Activated CD4-positive, alpha-beta memory T cell treated with anti-CD3 and anti-CD28 coated beads for 36 hours (primary cell): Measurements from ENCODE around the gene ZNF805. TPM values are rescaled to one million over a fixed set of nuclear protein-coding genes. Genes with fewer than 3 reads are reported as not detected.
A peak's percentile ranks its signal among the peaks of the same experiment; 100 is the strongest.
"Not testable (repeated sequence)": the region's sequence is repeated elsewhere in the genome, so short reads cannot be mapped to it uniquely, and the experiment has no call there.

Experiments used
- CTCF ChIA-PET: fragments of 350-600 bp; sonication (Branson Sonifier 250); formaldehyde crosslinking; loops from one replicate; lab custom pipeline; 2021; ENCODE audit warnings: antibody characterized with exemption, inconsistent platforms; lab: Charles Lee
- POLR2A ChIA-PET: fragments of 350-600 bp; sonication (Branson Sonifier 250); formaldehyde crosslinking; loops from one replicate; lab custom pipeline; 2021; ENCODE audit warnings: antibody characterized with exemption; lab: Charles Lee
- DNase-seq: peaks from one replicate; pipeline ENCODE4 v3.0.0-alpha.2; 2020
- H3K27ac Mint-ChIP-seq: one replicate; pipeline ENCODE4 v1.8.0; 2021; ENCODE audit warnings: mixed read lengths
- H3K27me3 Mint-ChIP-seq: one replicate; pipeline ENCODE4 v1.8.0; 2021; ENCODE audit warnings: mixed read lengths
- H3K36me3 Mint-ChIP-seq: one replicate; pipeline ENCODE4 v1.8.0; 2021; ENCODE audit warnings: mixed read lengths
- H3K4me1 Mint-ChIP-seq: one replicate; pipeline ENCODE4 v1.8.0; 2021; ENCODE audit warnings: low read depth, mixed read lengths
- H3K4me3 Mint-ChIP-seq: one replicate; pipeline ENCODE4 v1.8.0; 2021; ENCODE audit warnings: mild to moderate bottlenecking, mixed read lengths
- H3K9me3 Mint-ChIP-seq: one replicate; pipeline ENCODE4 v1.8.0; 2021; ENCODE audit warnings: mixed read lengths
- intact Hi-C: fragments of 100-400 bp; cut with micrococcal nuclease; formaldehyde crosslinking; loops from one replicate; pipeline ENCODE4 v1.15.1; 2023
- total RNA-seq, 2 experiments: library from RNA; stranded (reverse); gene quantifications; one replicate each; pipeline ENCODE4 v1.2.3, GENCODE V29; 2021

The ZNF805 gene
- total RNA-seq, 2 experiments from 2014 or later: 6.9 to 7.0 TPM

GRCh38 chr19:57239982-57240310, 486 bp upstream of the ZNF805 start:
- Mint-ChIP-seq H3K27me3 (no peaks in the 10 kb centered on the region), H3K9me3 (peaks cover 2% of the 10 kb centered on the region), H3K27ac (peak overlapping the region; percentile 89), H3K4me3 (peak overlapping the region; percentile 90), H3K4me1 (peaks cover 24% of the 10 kb centered on the region), H3K36me3 (peaks cover 20% of the 10 kb centered on the region)
- intact Hi-C loops: loop anchor here (1.0 kb wide), 5 partner anchors 39 to 338 kb away; partner anchors contain the start of genes ZNF264, ZNF304, ZNF416 and ZNF548
- ChIA-PET POLR2A (interaction anchor here (1.7 kb wide), 1 partner anchor 49 kb away, joined by 6 read pairs; the partner anchor contains the start of gene ZNF264), CTCF (interaction anchor here (1.1 kb wide), 1 partner anchor 30 kb away, joined by 3 read pairs; no protein-coding TSS in a partner anchor)
- no peak for DNase-seq

DNA sequence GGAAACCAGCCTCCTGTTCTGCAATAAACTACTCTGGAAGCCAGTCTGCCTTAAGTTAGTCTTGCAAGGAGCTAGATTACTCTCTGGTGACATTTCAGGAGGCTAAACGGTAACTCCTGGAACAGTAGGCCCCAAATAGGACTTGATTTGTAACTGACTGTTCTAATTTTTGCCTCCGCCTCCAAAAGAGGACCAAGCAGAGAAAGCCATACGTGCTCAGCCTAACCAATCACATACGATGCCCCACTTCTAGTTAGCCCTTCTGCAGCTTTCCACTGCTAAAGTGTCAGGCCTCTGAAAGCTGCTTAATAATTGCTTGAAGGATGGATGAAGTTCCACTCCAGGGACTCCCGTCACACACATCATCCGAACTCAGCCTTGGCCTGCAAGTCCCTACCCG, 744 bp downstream of the ZNF805 start:
- intact Hi-C loops: no loop called here
- peaks cover 2% of the 10 kb centered on the region for H3K9me3 Mint-ChIP-seq
- H3K4me1 Mint-ChIP-seq: peaks cover 24% of the 10 kb centered on the region
- H3K4me3 Mint-ChIP-seq: peak overlapping the region; percentile 90
- peak overlapping the region; percentile 89 for H3K27ac Mint-ChIP-seq
- H3K27me3 Mint-ChIP-seq: no peaks in the 10 kb centered on the region
- DNase-seq: peak; percentile 8
- ChIA-PET POLR2A (interaction anchor here (0.7 to 1.7 kb wide), 2 partner anchors 11 to 50 kb away, joined by 3 to 6 read pairs; partner anchors contain the start of gene ZNF264), CTCF (no interaction called here)
- peaks cover 30% of the 10 kb centered on the region for H3K36me3 Mint-ChIP-seq

DNA sequence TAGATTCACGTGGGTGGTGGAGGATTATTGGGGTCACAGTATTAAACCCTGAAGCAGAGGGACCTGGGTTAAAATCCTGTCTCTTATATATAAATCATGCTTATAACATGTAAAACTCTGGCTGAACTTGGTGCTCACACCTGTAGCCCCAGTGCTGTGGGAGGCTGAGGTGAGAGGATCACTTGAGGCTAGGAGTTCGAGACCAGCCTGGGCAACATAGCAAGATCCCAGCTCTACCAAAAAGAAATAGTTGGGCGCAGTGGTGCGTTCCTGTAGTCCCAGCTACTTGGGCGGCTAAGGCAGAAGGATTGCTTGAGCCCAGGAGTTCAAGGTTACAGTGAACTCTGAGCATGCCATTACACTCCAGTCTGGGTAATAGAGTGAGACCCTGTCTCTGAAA, 2.4 kb downstream of the ZNF805 start:
- POLR2A ChIA-PET: no interaction called here
- Mint-ChIP-seq H3K27ac (no peak overlapping the region), H3K4me3 (no peak overlapping the region), H3K4me1 (peaks cover 24% of the 10 kb centered on the region), H3K9me3 (peaks cover 2% of the 10 kb centered on the region), H3K36me3 (peaks cover 46% of the 10 kb centered on the region), H3K27me3 (no peaks in the 10 kb centered on the region)
- intact Hi-C loops: no loop called here
- CTCF ChIA-PET: no interaction called here
- DNase-seq: no peak

DNA sequence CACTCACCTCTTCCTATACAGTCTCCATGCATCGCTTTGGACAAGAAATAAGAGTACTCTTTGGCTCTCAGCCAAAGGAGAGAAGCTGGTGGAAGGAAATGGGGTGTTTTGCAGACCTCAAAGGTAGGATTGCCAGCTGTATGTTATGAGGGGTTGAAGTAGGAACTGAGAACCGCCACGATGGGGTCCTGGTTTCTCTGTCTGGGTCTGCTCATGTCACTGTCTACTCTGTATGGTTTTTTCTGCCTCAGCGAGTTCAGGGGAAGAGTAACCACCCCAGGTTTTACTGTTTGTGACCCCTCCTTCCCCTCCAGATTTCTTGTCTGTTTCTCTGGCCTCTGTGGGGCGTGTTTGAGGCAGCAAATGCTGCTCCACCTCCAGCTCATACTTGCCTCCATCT, 4.1 kb downstream of the ZNF805 start:
- POLR2A ChIA-PET: no interaction called here
- peaks cover 2% of the 10 kb centered on the region for H3K9me3 Mint-ChIP-seq
- no peaks in the 10 kb centered on the region for H3K27me3 Mint-ChIP-seq
- H3K4me3 Mint-ChIP-seq: no peak overlapping the region
- H3K27ac Mint-ChIP-seq: no peak overlapping the region
- peaks cover 60% of the 10 kb centered on the region for H3K36me3 Mint-ChIP-seq
- intact Hi-C loops: no loop called here
- peaks cover 24% of the 10 kb centered on the region for H3K4me1 Mint-ChIP-seq
- DNase-seq: no peak
- CTCF ChIA-PET: no interaction called here

DNA sequence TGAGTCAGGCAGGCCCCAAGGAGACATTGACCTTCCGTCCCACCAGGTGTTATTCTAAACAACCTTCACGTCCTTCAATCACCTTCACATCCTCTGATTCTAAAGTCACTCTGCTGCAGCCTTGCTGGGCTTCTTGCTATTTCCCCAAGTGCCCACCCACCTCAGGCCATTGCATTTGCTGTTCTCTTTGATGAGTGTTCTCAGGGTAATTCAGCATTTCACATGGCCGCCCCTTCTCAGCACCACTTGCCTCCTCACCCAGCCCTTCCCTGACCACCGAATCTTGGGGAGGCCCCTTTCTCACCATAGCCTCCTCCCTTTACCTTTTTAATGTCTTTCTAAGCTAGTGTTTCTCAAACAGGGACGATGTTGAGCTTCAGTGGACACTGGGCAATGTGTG, 4.6 kb downstream of the ZNF805 start:
- DNase-seq: no peak
- Mint-ChIP-seq H3K36me3 (peaks cover 61% of the 10 kb centered on the region), H3K9me3 (peaks cover 3% of the 10 kb centered on the region), H3K4me1 (peaks cover 22% of the 10 kb centered on the region), H3K4me3 (no peak overlapping the region), H3K27me3 (no peaks in the 10 kb centered on the region), H3K27ac (no peak overlapping the region)
- ChIA-PET CTCF (no interaction called here), POLR2A (no interaction called here)
- intact Hi-C loops: no loop called here

DNA sequence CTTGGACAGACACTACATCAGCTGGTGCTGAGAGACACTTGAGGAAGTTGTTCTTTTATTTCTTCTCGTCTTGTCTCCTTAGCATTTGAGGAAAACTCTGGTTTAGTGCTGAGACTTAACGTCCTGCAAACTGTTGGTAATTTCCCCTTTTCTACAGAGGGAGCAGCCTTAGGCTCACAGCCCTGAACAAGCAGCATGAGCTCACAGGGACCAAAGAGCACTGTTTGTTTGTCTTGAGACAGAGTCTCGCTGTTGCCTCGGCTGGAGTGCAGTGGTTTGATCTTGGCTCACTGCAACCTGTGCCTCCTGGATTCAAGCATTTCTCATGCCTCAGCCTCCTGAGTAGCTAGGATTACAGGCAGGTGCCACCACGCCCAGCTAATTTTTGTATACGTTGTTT, 5.5 kb downstream of the ZNF805 start:
- no peak overlapping the region for H3K4me3 Mint-ChIP-seq
- POLR2A ChIA-PET: interaction anchor here (0.6 kb wide), 1 partner anchor 9 kb away, joined by 5 read pairs; no protein-coding TSS in a partner anchor
- intact Hi-C loops: no loop called here
- peaks cover 19% of the 10 kb centered on the region for H3K4me1 Mint-ChIP-seq
- CTCF ChIA-PET: no interaction called here
- no peak overlapping the region for H3K27ac Mint-ChIP-seq
- peaks cover 68% of the 10 kb centered on the region for H3K36me3 Mint-ChIP-seq
- peaks cover 11% of the 10 kb centered on the region for H3K9me3 Mint-ChIP-seq
- no peaks in the 10 kb centered on the region for H3K27me3 Mint-ChIP-seq
- no peak for DNase-seq

DNA sequence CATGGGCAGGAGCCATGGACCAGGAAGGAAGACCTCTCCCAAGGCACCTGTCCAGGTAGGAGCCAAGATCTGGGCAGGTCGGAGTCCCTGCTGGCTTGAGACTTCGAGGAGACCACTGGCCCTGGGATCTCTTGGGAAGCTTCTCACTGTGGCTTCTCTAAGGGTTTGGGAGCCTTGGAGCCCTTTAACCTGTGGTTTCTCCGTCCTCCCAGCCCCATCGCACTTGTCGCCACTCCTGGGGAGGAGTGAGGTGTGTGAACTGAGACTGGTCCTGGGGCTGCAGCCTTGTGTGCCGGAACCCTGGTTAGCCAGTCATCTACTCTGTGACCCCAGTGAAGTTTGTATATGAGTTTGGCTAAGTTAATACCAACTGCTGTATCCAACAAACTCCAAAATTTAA, 8.2 kb downstream of the ZNF805 start:
- Mint-ChIP-seq H3K27me3 (no peaks in the 10 kb centered on the region), H3K4me3 (no peak overlapping the region), H3K36me3 (peaks cover 89% of the 10 kb centered on the region), H3K9me3 (peaks cover 31% of the 10 kb centered on the region), H3K27ac (no peak overlapping the region), H3K4me1 (no peaks in the 10 kb centered on the region)
- ChIA-PET POLR2A (no interaction called here), CTCF (no interaction called here)
- DNase-seq: no peak
- intact Hi-C loops: no loop called here

DNA sequence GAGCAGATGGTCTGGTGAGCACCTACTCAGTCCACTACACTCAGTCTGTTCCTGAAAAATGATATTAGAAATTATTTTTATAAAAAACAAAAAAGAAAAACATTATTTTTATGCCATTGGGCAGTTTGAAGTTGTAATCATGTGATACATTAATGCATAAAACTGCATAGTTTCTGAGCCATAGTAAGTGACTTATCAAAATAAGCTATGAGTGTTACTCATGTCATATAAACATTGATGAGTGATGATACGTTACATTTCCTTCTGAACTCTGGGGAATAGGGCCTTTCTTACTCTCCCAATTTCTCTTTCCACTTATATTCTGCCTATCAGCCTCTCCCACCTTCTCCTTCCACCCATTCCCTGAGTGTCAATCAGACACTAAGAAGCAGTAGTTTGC, 8.9 kb downstream of the ZNF805 start:
- H3K9me3 Mint-ChIP-seq: peaks cover 38% of the 10 kb centered on the region
- CTCF ChIA-PET: no interaction called here
- POLR2A ChIA-PET: no interaction called here
- H3K4me3 Mint-ChIP-seq: no peak overlapping the region
- no peak overlapping the region for H3K27ac Mint-ChIP-seq
- DNase-seq: no peak
- H3K27me3 Mint-ChIP-seq: no peaks in the 10 kb centered on the region
- H3K36me3 Mint-ChIP-seq: peaks cover 91% of the 10 kb centered on the region
- no peaks in the 10 kb centered on the region for H3K4me1 Mint-ChIP-seq
- intact Hi-C loops: no loop called here

GRCh38 chr19:57253767-57254166, 13.3 kb downstream of the ZNF805 start:
- H3K4me3 Mint-ChIP-seq, H3K27ac Mint-ChIP-seq, intact Hi-C loops, H3K27me3 Mint-ChIP-seq, CTCF ChIA-PET, DNase-seq, POLR2A ChIA-PET, H3K4me1 Mint-ChIP-seq: not testable (repeated sequence)
- Mint-ChIP-seq H3K9me3 (peaks cover 65% of the 10 kb centered on the region), H3K36me3 (peaks cover 81% of the 10 kb centered on the region)

- Mint-ChIP-seq H3K27ac (no peak overlapping the region), H3K4me1 (no peaks in the 10 kb centered on the region), H3K27me3 (no peaks in the 10 kb centered on the region), H3K9me3 (peaks cover 68% of the 10 kb centered on the region), H3K36me3 (peaks cover 58% of the 10 kb centered on the region), H3K4me3 (no peak overlapping the region)
- intact Hi-C loops: no loop called here
- POLR2A ChIA-PET: no interaction called here
- no peak for DNase-seq
- CTCF ChIA-PET: no interaction called here
Measured at GRCh38 chr19:57262044-57262443, 21.6 kb downstream of the ZNF805 start.

DNA sequence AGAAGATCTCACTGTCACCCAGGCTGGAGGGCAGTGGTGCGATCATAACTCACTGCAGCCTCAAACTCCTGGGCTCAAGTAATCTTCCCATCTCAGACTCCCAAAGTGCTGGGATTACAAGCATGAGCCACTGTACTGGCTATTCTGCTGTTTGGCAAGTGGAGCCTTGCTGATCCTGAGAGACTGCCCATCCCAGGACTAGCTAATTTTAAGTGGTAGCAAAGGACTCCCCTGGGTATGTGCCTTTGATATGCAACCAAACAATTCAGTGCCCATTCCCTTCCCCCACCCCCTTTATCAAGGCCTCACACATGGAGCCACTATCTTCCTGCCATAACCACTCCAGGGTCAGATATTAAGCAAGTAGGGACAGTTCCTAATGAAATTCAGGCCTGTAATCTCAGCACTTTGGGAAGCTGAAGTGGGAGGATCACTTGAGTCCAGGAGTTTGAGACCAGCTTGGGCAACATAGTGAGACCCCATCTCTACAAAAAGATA, 22.9 kb downstream of the ZNF805 start:
- H3K4me3 Mint-ChIP-seq: no peak overlapping the region
- no peaks in the 10 kb centered on the region for H3K27me3 Mint-ChIP-seq
- ChIA-PET CTCF (no interaction called here), POLR2A (no interaction called here)
- intact Hi-C loops: no loop called here
- H3K9me3 Mint-ChIP-seq: peaks cover 64% of the 10 kb centered on the region
- H3K27ac Mint-ChIP-seq: no peak overlapping the region
- peaks cover 56% of the 10 kb centered on the region for H3K36me3 Mint-ChIP-seq
- DNase-seq: no peak
- no peaks in the 10 kb centered on the region for H3K4me1 Mint-ChIP-seq

- intact Hi-C loops: no loop called here
- no peaks in the 10 kb centered on the region for H3K27me3 Mint-ChIP-seq
- peaks cover 36% of the 10 kb centered on the region for H3K36me3 Mint-ChIP-seq
- H3K9me3 Mint-ChIP-seq: peaks cover 42% of the 10 kb centered on the region
- H3K27ac Mint-ChIP-seq: no peak overlapping the region
- CTCF ChIA-PET: no interaction called here
- no peak overlapping the region for H3K4me3 Mint-ChIP-seq
- peaks cover 5% of the 10 kb centered on the region for H3K4me1 Mint-ChIP-seq
- POLR2A ChIA-PET: no interaction called here
- DNase-seq: no peak
Measured at GRCh38 chr19:57267291-57267690, 26.9 kb downstream of the ZNF805 start.

DNA sequence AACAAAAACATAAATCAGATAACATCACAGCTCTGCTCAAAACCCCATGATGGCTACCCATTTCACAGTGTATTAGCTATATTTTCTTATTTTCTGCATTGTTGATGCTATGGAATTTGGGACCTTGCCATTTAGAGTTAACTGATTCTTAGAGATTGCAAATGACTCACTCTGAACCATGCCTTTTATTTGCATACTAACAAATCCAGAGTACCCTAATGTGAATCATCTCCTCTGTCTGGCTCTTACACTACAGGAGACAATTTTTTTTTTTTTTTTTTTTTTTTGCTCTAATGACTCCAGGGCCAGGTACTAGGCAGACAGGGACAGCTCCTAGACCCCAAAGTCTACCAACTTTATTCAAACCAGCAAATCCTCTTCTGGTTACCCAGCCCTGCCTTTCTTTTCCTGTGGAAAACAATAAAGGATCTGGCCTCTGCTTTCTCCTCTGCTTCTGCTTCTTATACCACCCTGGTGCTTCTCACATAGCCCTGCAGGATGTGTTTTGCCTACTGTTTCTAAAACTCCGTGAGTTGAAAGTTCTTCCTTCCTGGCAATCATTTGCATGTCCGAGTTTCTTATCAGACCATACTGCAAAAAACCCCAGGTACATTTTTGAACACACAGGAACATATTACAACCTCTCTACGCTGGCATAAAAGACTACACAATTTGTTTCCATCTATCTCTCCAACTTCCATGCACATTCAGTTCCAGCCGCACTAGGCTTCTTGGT, 29.3 kb downstream of the ZNF805 start:
- Mint-ChIP-seq H3K4me3 (no peak overlapping the region), H3K36me3 (peaks cover 41% of the 10 kb centered on the region), H3K9me3 (peaks cover 29% of the 10 kb centered on the region), H3K4me1 (peaks cover 5% of the 10 kb centered on the region), H3K27me3 (no peaks in the 10 kb centered on the region), H3K27ac (peak overlapping the region; percentile 4)
- intact Hi-C loops: no loop called here
- ChIA-PET POLR2A (no interaction called here), CTCF (no interaction called here)
- no peak for DNase-seq
